ENCODE results near the gene SOWAHC. TPM values are rescaled to one million over a fixed set of nuclear protein-coding genes. Genes with fewer than 3 reads are reported as not detected.
A peak's percentile ranks its signal among the peaks of the same experiment; 100 is the strongest.

The SOWAHC gene
- total and polyA plus RNA-seq, 2 of the 13 experiments (the other 11 are each of a cell fraction or from before 2014, with no cell fraction given), result 21.2 to 22.5 TPM

DNA sequence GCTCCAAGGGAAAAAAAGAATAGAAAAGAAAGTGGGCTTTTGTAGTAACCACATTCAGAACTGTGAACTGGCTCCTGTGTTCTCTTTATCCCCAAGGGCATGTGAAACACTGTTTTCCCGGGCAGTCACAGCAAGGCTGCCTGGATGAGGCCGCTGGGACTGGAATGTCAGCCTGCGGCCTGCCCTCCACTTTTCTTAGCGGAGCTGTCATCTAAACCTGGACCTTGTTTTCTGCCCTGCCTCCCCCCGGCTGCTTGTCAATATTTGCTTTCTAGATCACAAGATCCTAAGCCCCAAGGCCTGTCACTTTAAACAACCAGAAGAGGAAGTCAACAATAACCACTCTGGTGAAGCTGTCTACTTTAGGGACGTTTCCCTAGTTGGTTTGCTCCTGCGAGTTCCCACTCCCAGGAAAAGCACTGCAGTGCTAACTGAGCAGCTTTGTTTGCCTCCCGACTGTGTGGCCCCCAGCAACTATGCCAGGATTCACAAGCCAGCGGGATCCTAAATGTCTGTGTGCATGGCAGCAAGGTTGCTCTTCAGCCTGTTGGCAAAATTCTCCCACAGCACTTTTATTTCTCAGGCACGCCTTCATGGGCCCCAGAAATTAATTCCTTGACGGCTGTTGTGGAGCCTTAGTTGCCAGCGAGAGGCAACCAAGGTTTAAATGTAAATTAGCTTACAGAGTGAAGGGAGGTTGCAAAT lies 30.6 kb downstream of the SOWAHC start (continued):
- TF ChIP-seq, protein P1, sequence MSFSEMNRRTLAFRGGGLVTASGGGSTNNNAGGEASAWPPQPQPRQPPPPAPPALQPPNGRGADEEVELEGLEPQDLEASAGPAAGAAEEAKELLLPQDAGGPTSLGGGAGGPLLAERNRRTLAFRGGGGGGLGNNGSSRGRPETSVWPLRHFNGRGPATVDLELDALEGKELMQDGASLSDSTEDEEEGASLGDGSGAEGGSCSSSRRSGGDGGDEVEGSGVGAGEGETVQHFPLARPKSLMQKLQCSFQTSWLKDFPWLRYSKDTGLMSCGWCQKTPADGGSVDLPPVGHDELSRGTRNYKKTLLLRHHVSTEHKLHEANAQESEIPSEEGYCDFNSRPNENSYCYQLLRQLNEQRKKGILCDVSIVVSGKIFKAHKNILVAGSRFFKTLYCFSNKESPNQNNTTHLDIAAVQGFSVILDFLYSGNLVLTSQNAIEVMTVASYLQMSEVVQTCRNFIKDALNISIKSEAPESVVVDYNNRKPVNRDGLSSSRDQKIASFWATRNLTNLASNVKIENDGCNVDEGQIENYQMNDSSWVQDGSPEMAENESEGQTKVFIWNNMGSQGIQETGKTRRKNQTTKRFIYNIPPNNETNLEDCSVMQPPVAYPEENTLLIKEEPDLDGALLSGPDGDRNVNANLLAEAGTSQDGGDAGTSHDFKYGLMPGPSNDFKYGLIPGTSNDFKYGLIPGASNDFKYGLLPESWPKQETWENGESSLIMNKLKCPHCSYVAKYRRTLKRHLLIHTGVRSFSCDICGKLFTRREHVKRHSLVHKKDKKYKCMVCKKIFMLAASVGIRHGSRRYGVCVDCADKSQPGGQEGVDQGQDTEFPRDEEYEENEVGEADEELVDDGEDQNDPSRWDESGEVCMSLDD (CRISPR knock-in tag; IDR thresholded peaks at IDR 0.05; ENCODE audit: borderline replicate concordance), result peak; percentile 77; the same call in 1 of the 2 replicates
- TF ChIP-seq ELF4 (CRISPR knock-in tag; IDR thresholded peaks at IDR 0.05; ENCODE audit: borderline replicate concordance) (no peak; the same call in 1 of the 2 replicates), ZBTB37 (CRISPR knock-in tag; IDR thresholded peaks at IDR 0.05) (peak; percentile 92), HNRNPL (IDR thresholded peaks at IDR 0.05; ENCODE audit: low read depth, low read length) (peak; percentile 82), ZNF275 (CRISPR knock-in tag; IDR thresholded peaks at IDR 0.05; ENCODE audit: borderline replicate concordance) (peak; percentile 88; the same call in 1 of the 2 replicates), ISX (CRISPR knock-in tag; conservative IDR thresholded peaks at IDR 0.05) (no peak), SKI (IDR thresholded peaks at IDR 0.05; ENCODE audit: partially characterized antibody) (peak; percentile 97), POLR2AphosphoS5 (IDR thresholded peaks at IDR 0.05; ENCODE audit: low read depth, low read length) (peak; percentile 92), REL (CRISPR knock-in tag; conservative IDR thresholded peaks at IDR 0.05) (peak; percentile 95), RFXANK (CRISPR knock-in tag; IDR thresholded peaks at IDR 0.05) (peak; percentile 75), NFKBIZ (CRISPR knock-in tag; IDR thresholded peaks at IDR 0.05) (peak; percentile 95), ZNF138 (CRISPR knock-in tag; IDR thresholded peaks at IDR 0.05; ENCODE audit: low read depth) (no peak), SIN3A (IDR thresholded peaks at IDR 0.05; ENCODE audit: borderline replicate concordance, low read depth, low read length) (peak; percentile 91; the same call in 1 of the 2 replicates), ZNF891 (CRISPR knock-in tag; IDR thresholded peaks at IDR 0.05) (peak; percentile 59; the same call in 1 of the 2 replicates)
- TF ChIP-seq, protein P2, sequence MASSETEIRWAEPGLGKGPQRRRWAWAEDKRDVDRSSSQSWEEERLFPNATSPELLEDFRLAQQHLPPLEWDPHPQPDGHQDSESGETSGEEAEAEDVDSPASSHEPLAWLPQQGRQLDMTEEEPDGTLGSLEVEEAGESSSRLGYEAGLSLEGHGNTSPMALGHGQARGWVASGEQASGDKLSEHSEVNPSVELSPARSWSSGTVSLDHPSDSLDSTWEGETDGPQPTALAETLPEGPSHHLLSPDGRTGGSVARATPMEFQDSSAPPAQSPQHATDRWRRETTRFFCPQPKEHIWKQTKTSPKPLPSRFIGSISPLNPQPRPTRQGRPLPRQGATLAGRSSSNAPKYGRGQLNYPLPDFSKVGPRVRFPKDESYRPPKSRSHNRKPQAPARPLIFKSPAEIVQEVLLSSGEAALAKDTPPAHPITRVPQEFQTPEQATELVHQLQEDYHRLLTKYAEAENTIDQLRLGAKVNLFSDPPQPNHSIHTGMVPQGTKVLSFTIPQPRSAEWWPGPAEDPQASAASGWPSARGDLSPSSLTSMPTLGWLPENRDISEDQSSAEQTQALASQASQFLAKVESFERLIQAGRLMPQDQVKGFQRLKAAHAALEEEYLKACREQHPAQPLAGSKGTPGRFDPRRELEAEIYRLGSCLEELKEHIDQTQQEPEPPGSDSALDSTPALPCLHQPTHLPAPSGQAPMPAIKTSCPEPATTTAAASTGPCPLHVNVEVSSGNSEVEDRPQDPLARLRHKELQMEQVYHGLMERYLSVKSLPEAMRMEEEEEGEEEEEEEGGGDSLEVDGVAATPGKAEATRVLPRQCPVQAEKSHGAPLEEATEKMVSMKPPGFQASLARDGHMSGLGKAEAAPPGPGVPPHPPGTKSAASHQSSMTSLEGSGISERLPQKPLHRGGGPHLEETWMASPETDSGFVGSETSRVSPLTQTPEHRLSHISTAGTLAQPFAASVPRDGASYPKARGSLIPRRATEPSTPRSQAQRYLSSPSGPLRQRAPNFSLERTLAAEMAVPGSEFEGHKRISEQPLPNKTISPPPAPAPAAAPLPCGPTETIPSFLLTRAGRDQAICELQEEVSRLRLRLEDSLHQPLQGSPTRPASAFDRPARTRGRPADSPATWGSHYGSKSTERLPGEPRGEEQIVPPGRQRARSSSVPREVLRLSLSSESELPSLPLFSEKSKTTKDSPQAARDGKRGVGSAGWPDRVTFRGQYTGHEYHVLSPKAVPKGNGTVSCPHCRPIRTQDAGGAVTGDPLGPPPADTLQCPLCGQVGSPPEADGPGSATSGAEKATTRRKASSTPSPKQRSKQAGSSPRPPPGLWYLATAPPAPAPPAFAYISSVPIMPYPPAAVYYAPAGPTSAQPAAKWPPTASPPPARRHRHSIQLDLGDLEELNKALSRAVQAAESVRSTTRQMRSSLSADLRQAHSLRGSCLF (CRISPR knock-in tag; IDR thresholded peaks at IDR 0.05; ENCODE audit: borderline replicate concordance), result peak; percentile 77; the same call in 1 of the 2 replicates
- TF ChIP-seq, protein P3, sequence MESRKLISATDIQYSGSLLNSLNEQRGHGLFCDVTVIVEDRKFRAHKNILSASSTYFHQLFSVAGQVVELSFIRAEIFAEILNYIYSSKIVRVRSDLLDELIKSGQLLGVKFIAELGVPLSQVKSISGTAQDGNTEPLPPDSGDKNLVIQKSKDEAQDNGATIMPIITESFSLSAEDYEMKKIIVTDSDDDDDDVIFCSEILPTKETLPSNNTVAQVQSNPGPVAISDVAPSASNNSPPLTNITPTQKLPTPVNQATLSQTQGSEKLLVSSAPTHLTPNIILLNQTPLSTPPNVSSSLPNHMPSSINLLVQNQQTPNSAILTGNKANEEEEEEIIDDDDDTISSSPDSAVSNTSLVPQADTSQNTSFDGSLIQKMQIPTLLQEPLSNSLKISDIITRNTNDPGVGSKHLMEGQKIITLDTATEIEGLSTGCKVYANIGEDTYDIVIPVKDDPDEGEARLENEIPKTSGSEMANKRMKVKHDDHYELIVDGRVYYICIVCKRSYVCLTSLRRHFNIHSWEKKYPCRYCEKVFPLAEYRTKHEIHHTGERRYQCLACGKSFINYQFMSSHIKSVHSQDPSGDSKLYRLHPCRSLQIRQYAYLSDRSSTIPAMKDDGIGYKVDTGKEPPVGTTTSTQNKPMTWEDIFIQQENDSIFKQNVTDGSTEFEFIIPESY (CRISPR knock-in tag; IDR thresholded peaks at IDR 0.05), result peak; percentile 78
